ENCODE results near the gene PDLIM5. TPM values are rescaled to one million over a fixed set of nuclear protein-coding genes. Genes with fewer than 3 reads are reported as not detected.

Gene PDLIM5
- total RNA-seq, 1 experiment from 2014 or later = 44.7 TPM

- ATAC-seq (no peak), DNase-seq (ENCODE audit: low read depth, low spot score) (no peak)
- CTCF ChIA-PET = no interaction called here
- H3K36me3 ChIP-seq (ENCODE audit: control insufficient read depth, insufficient read depth, low read length) = no peaks in the 10 kb centered on the region; the same call in 1 of the 2 replicates
- BruUV-seq (replicated peaks) = no TSS peak
- H3K27me3 ChIP-seq (ENCODE audit: control insufficient read depth, insufficient read depth, low read length) = no peaks in the 10 kb centered on the region
- TF ChIP-seq TCF7L2 (IDR thresholded peaks at IDR 0.05; ENCODE audit: low read depth, low read length) (no peak), POLR2AphosphoS5 (IDR thresholded peaks at IDR 0.05; ENCODE audit: low read depth, low read length) (no peak), SIN3A (IDR thresholded peaks at IDR 0.05; ENCODE audit: borderline replicate concordance, insufficient read depth, low read depth, low read length) (no peak)
- TF ChIP-seq, protein P1, sequence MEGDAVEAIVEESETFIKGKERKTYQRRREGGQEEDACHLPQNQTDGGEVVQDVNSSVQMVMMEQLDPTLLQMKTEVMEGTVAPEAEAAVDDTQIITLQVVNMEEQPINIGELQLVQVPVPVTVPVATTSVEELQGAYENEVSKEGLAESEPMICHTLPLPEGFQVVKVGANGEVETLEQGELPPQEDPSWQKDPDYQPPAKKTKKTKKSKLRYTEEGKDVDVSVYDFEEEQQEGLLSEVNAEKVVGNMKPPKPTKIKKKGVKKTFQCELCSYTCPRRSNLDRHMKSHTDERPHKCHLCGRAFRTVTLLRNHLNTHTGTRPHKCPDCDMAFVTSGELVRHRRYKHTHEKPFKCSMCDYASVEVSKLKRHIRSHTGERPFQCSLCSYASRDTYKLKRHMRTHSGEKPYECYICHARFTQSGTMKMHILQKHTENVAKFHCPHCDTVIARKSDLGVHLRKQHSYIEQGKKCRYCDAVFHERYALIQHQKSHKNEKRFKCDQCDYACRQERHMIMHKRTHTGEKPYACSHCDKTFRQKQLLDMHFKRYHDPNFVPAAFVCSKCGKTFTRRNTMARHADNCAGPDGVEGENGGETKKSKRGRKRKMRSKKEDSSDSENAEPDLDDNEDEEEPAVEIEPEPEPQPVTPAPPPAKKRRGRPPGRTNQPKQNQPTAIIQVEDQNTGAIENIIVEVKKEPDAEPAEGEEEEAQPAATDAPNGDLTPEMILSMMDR (IDR thresholded peaks at IDR 0.05) = no peak
- TF ChIP-seq, protein P2, sequence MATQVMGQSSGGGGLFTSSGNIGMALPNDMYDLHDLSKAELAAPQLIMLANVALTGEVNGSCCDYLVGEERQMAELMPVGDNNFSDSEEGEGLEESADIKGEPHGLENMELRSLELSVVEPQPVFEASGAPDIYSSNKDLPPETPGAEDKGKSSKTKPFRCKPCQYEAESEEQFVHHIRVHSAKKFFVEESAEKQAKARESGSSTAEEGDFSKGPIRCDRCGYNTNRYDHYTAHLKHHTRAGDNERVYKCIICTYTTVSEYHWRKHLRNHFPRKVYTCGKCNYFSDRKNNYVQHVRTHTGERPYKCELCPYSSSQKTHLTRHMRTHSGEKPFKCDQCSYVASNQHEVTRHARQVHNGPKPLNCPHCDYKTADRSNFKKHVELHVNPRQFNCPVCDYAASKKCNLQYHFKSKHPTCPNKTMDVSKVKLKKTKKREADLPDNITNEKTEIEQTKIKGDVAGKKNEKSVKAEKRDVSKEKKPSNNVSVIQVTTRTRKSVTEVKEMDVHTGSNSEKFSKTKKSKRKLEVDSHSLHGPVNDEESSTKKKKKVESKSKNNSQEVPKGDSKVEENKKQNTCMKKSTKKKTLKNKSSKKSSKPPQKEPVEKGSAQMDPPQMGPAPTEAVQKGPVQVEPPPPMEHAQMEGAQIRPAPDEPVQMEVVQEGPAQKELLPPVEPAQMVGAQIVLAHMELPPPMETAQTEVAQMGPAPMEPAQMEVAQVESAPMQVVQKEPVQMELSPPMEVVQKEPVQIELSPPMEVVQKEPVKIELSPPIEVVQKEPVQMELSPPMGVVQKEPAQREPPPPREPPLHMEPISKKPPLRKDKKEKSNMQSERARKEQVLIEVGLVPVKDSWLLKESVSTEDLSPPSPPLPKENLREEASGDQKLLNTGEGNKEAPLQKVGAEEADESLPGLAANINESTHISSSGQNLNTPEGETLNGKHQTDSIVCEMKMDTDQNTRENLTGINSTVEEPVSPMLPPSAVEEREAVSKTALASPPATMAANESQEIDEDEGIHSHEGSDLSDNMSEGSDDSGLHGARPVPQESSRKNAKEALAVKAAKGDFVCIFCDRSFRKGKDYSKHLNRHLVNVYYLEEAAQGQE (IDR thresholded peaks at IDR 0.05; ENCODE audit: insufficient read depth in 1 of 2, low read depth in 2 of 2, low read length in 1 of 2) = no peak
- H3K4me1 ChIP-seq (ENCODE audit: control insufficient read depth, insufficient read depth, low read length) = no peaks in the 10 kb centered on the region
- in situ Hi-C loops (cut with HindIII; ENCODE audit: low pct_unique_long_range_greater_than_20kb, low sequenced_read_pairs) (no loop called here), intact Hi-C loops (cut with micrococcal nuclease; ENCODE audit: unreplicated experiment) (no loop called here)
- H3K27ac ChIP-seq (ENCODE audit: low read length) = no peak overlapping the region
- no peak overlapping the region for H3K4me3 ChIP-seq (ENCODE audit: low read depth in 2 of 2, low read length in 2 of 2)
- POLR2A ChIA-PET = no interaction called here
- no peaks in the 10 kb centered on the region for H3K9me3 ChIP-seq (ENCODE audit: control insufficient read depth, insufficient read depth, low read depth, low read length)
Measured at GRCh38 chr4:94588896-94589693, 137.4 kb downstream of the PDLIM5 start.

- no peak overlapping the region for H3K4me3 ChIP-seq (ENCODE audit: low read depth in 2 of 2, low read length in 2 of 2)
- DNase-seq (ENCODE audit: low read depth, low spot score) (no peak), ATAC-seq (no peak)
- H3K27ac ChIP-seq (ENCODE audit: low read length) = no peak overlapping the region
- ChIA-PET POLR2A (no interaction called here), CTCF (no interaction called here)
- no peaks in the 10 kb centered on the region for H3K27me3 ChIP-seq (ENCODE audit: control insufficient read depth, insufficient read depth, low read length)
- intact Hi-C loops (cut with micrococcal nuclease; ENCODE audit: unreplicated experiment) (no loop called here), in situ Hi-C loops (cut with HindIII; ENCODE audit: low pct_unique_long_range_greater_than_20kb, low sequenced_read_pairs) (no loop called here)
- TF ChIP-seq POLR2AphosphoS5 (IDR thresholded peaks at IDR 0.05; ENCODE audit: low read depth, low read length) = no peak
- TF ChIP-seq, protein P2 (IDR thresholded peaks at IDR 0.05; ENCODE audit: insufficient read depth in 1 of 2, low read depth in 2 of 2, low read length in 1 of 2) = no peak
- TF ChIP-seq, protein P1 (IDR thresholded peaks at IDR 0.05) = no peak
- no peak for TF ChIP-seq TCF7L2 (IDR thresholded peaks at IDR 0.05; ENCODE audit: low read depth, low read length)
- no peak for TF ChIP-seq SIN3A (IDR thresholded peaks at IDR 0.05; ENCODE audit: borderline replicate concordance, insufficient read depth, low read depth, low read length)
- no peaks in the 10 kb centered on the region for H3K9me3 ChIP-seq (ENCODE audit: control insufficient read depth, insufficient read depth, low read depth, low read length)
- H3K36me3 ChIP-seq (ENCODE audit: control insufficient read depth, insufficient read depth, low read length) = no peaks in the 10 kb centered on the region; the same call in 1 of the 2 replicates
- H3K4me1 ChIP-seq (ENCODE audit: control insufficient read depth, insufficient read depth, low read length) = no peaks in the 10 kb centered on the region
- BruUV-seq (replicated peaks) = no TSS peak
Measured at GRCh38 chr4:94590493-94590892, 138.8 kb downstream of the PDLIM5 start.
